ENCODE data around the gene NLRP10.

The NLRP10 gene

DNA sequence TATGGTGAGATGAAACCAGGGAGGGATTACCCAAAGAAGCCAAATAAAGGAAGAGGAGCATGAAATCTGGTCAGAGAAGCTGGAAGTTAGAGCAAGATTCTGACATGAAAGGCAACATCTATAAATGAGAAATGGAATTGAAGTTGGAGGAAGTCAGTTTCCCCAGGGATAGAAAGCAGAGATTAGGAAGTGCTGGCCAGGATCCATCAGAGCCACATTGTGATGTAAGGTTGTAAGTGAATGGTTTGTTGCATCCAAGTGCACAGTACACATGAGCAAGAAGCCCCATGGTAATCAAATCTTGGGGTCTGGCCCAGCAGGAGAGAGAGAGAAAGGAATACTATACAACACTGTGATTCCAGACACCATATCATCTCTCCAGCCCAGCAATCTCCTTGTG is 6.6 kb upstream of the NLRP10 start:
- no peak for DNase-seq

DNA sequence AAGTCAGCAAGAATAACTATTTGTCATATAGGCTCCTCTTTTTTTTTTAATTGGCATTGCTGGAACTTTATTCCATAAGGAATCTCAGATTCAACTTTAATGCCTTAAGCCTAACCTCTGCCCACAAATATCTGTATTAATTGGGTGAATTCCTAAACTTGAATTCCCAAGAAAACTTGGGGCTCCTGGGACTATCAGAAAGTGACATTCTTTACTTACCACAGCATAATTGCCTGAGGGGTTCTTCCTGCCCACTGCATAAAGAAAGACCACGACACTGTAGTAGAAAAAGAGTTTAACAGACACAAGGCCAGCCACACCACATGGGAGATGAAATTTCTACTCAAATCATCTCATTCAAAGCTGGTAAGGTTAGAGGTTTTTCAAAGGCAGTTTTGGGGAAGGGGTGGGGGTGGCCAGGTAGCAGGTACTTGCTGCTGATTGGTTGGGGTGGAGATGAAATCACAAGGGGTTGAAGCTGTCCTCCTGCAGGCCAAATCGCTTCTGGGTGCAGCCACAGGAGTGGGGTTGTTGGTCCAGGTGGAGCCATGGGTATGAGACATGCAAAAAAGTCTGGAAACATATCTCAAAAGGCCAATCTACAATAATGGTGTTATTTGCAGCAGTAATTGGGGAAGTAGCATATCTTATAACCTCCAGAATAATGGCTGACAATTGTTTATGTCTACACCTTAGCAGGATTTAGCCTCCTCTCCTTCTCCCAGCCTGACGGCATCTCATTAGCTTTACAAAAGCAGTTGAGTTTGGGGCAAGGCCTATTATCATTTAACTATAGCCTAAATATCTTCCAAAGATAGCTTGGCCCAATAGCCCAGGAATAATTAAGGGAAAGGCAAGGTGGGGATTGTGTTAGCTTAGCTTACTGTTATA is 4.8 kb upstream of the NLRP10 start:
- DNase-seq = no peak

DNA sequence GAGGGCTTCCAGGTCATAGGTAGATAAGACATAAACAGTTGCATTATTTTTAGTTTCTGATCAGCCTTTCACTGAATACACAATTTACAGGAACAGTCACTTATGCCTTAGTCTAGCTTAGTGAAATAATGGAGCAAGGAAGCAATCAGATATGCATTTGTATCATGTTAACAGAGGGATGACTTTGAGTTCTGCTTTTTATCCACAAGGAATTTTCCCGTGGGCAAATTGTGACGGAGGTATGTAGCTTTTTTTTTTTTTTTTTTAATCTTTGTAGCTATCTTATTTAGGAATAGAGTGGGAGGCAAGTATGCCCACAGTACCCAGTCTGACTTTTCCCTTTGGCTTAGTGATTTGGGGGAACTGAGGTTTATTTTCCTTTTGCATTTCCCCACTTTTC is 3.4 kb upstream of the NLRP10 start:
- DNase-seq = no peak

DNA sequence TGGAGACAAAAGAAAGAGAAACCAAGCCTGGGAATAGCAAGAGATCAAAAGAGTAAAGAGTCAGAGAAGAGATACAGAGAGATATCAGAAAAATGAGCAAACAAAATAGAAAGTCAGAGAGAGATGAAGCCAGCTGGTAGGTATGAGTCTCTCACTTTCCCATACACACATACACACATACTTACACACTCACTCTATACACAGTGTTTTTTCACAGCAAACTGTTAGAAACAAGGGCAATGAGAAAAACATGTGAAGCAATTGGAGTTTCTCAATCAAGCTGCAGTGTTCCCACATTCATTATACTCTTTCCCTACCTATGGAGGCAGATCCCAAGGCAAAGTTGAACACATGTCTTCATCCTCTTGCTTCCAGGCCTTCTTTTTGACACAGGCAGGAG is 2.6 kb upstream of the NLRP10 start:
- DNase-seq = no peak

DNA sequence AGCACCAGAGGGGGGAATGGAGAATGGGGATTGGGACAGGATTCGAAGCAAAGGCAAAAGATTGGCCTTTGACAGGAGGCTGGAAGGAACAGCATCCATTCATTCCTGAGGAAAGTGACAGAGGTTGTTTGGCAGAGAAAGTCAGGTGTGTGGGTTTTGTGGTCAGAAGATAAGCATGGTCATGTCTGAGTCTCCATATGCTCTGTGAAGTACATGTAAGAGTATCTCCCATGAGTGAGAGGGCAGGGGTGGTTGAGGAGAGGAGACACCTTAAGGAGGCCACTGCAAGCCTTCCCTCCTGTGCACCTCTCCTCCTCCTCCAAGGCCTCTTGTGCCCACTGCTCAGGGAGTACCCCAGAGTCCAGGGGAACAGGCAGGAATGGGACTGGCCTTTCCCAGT is 1.9 kb upstream of the NLRP10 start:
- DNase-seq = no peak

DNA sequence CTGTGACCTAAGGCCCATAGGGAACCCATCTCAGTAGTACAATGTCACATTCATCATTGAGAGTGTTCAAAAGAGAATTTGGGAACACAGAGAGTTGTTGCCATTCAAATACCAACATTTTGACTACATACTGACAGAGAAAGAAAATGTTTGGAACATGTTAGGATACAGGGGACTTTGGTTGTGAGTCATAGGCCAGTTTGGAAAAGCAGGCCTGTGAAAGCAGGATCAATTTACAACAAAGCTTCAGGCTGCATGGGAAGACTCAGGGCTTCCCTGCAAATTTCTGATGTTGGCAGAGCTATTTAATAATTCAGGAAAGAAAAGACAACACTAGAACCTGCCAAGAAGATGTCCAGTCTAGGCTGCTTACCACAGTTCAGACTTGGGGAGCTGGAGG is 374 bp downstream of the NLRP10 start:
- no peak for DNase-seq

DNA sequence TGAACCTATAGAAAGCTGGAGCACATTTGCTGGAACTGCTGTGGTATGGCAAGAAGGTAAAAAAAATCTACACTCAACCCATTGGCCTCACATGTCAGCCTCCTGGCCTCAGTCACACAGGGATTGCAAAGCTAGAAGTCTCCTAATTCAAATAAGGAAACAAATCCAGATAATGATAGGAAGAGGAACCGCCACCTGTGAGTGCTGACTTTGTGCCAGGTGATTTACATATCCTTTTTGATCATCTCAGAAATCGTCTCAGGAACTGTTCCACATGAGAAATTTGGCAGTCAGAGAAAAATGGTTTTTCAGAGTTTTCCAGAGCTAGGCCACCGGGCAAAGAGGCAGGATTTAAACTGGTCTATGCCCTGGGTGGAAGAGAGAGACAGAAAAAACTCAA is 986 bp downstream of the NLRP10 start:
- no peak for DNase-seq

DNA sequence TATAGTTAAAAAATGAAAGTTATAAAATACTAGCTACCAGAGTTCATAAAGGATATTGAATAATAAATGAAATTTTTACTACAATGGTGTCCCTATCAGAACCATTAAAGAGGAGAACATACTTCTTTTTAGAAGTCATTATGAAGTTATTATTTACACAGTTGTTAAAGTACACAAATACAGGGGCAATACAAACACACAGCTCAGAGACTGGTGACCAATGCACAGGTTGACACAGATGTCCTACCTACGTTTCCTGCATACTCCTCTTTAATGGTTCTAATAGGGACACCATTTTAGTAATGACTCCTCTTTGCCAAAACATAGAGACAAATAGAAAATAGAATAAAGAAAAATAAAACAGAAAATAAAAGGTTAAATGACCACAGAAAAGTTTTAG is 10.1 kb downstream of the NLRP10 start:
- no peak for DNase-seq

DNA sequence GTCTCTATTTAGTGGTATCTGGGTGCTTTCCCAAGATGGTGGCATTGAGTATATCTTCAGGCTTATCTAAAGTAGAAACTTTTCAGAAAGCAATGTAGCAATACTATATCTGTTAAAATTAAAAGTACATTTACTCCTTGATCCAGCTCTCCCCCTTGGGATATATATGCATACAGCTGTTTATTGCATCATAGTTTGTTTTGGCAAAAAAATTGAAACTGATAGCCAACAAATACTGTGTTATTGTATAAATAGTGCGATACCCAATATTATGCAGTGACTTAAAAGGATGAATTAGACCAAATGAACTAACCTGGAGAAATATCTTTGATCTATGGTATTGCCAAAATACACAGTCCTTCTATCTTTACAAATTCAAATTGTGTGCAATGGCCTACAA is 15.3 kb downstream of the NLRP10 start:
- DNase-seq = no peak

DNA sequence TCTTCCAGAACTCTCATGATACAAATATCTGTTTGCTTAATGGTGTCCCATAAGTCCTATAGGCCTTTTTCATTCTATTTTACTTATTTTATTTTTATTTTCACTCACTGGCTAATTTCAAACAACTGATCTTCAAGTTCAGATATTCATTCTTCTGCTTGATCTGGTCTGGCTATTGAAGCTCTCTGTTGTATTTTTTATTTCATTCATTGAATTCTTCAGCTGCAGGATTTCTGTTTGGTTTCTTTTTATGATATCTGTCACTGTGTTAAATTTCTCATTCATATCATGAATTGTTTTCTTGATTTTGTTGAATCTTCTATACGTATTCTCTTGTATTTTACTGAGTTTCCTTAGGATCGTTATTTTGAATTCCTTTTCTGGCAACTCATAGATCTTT is 21.1 kb downstream of the NLRP10 start:
- no peak for DNase-seq

DNA sequence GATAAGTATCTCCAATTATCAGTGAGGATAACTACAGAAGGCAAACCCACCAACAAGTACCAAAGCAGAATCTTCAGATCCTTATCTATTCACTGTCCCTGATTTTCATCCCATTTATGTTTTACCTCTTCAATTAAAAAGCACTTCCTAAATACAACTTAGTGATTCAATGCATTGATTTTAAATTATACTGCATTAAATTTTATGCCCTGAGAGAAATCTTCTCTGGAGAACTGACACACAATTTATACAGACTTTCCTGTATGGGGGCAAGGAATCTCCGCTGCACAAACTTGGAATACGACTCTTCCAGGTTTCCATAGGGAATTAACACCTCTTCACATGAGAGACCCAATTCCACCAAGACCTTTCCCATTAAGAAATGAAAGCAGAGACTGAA is 23.6 kb downstream of the NLRP10 start, which contains the start of gene OR10A3:
Gene OR10A3 (minus strand): TSS at position 101 of the 400 bp plus-strand sequence. CDS start 2,188 bp downstream, outside the sequence.
- DNase-seq = no peak

DNA sequence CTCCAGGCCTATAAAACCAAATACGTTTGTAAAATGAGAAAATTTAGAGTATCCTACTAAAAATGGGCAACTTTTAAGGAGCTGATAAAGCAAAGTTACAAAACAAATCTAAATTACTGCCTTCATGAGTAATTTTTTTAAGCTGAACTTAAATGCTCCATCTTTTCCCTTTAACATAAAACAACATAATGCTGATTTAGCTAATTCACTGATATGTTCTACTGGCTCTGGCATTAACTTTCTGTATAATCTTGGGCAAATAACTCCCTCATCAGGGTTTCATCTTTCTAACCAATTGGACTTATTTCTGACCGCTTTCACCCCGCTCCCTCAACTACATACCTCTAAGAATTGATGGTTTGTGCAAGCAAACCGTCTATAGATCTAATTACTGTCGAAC is 24.1 kb downstream of the NLRP10 start:
- DNase-seq = no peak

DNA sequence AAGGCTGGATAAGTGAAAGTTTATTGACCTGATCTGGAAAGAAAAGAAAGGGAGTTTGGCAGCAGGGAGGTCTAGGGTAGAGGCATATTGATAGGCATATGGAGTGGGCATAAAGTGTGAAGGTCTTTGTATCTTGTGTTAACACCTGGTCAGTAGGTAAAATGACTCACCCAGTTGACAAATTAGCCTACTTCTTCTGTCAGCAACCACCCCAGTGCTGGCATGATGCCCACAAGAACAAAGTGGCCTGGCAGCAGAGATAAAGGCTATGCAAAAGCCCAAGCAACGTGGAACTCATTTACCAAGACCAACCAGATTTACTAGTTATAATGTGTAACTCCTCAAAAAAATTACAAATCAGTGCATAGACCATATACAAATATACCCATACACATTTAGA is 28.6 kb downstream of the NLRP10 start:
- DNase-seq = no peak

DNA sequence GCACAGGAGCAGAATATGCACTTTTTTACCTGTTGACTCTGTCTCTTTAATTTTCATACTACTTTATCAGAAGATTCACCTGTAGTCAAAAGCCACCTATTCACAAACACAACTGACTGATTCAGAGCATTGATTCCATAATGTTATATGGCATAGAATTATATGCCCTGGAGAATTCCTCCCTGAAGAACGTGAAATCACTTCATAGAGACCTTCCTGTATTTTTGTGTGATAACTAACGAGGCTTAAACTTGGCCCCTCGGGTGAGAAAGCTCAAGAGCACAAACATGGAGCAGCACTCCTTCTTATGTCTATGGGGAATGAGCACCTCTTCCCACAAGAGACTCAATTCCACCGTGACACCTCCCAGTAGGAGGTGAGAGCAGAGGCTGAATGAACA is 34.1 kb downstream of the NLRP10 start, which contains the start of gene OR10A6:
Gene OR10A6 (minus strand): TSS at position 101 of the 400 bp plus-strand sequence. CDS start 2,606 bp downstream, outside the sequence.
- DNase-seq = no peak

DNA sequence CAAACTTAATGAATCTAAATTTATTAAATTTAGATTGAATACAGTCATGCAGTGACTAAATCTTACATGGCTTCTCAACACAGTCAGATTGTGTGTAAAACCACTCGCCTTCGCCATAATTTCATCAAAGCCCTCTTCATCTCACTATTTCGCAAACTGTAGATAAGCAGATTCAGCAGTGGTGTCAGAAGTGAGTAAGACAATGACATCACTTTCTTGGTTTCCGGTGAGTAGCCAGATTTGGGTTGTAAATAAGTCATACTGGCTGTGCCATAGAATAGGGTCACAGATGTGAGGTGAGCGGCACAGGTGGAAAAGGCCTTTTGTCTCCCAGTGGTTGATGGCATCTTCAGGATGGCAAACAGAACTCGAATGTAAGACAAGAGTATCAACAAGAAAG is 37.6 kb downstream of the NLRP10 start:
- no peak for DNase-seq

DNA sequence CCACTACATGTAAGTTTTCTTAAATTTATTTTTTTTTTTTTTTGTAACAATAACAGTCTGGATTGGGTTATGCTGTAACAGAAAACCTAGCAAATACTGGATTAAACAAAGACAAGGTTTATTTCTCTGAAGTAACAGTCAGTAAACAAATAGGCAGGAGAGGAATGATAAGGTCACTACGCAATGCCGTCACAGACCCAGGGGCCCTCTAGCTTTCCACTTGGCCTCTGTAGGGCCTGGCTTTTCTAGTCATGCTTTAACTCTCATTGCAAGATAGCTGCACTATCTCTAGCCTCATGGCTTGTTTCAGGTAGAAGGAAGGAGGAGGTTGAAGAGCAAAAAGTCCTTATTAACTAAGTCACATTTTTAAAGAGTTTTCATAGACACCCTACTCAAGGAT is 40.7 kb downstream of the NLRP10 start:
- no peak for DNase-seq

DNA sequence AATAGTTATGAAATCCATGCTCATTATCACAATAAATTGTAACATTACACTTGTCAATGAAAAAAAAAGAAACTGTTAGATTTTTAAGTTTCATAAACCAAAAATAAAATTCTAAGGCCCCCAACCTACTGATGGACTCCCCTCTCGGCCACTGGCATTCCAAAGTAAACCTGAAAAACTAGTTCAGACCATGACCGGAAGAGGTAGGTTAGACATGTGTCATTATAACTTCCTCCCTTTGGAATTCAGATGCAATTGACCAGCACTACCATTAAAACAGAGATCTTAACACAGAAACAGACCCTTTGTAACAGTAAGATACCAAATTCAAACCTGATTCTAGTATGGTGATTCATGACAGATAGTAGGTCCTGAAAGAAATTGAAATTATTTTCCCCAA is 47.1 kb downstream of the NLRP10 start:
- DNase-seq = no peak
